Activated naive CD8-positive, alpha-beta T cell treated with anti-CD3 and anti-CD28 coated beads, Interleukin-2, amount 50 U/mL, for 24 hours (primary cell): ENCODE results near the gene ACTN1.
A peak's percentile ranks its signal among the peaks of the same experiment; 100 is the strongest.

ENCODE experiments used
- ATAC-seq: fragments of 150-1000 bp; cut with Tn5 transposase; one replicate; pipeline ENCODE4 v1.10.0; 2021
- DNase-seq: peaks from one replicate; pipeline ENCODE4 v3.0.0; 2021
- H3K27ac Mint-ChIP-seq: one replicate; pipeline ENCODE4 v1.8.0; 2021; ENCODE audit warnings: mild to moderate bottlenecking, mixed read lengths
- H3K27me3 Mint-ChIP-seq: one replicate; pipeline ENCODE4 v1.8.0; 2021; ENCODE audit warnings: mixed read lengths
- H3K36me3 Mint-ChIP-seq: one replicate; pipeline ENCODE4 v1.8.0; 2021; ENCODE audit warnings: low read depth, mixed read lengths
- H3K4me1 Mint-ChIP-seq: one replicate; pipeline ENCODE4 v1.8.0; 2021; ENCODE audit warnings: mixed read lengths
- H3K4me3 Mint-ChIP-seq: one replicate; pipeline ENCODE4 v1.8.0; 2021; ENCODE audit warnings: mild to moderate bottlenecking, moderate library complexity, mixed read lengths
- H3K9me3 Mint-ChIP-seq: one replicate; pipeline ENCODE4 v1.8.0; 2021; ENCODE audit warnings: mixed read lengths

Gene ACTN1

DNA sequence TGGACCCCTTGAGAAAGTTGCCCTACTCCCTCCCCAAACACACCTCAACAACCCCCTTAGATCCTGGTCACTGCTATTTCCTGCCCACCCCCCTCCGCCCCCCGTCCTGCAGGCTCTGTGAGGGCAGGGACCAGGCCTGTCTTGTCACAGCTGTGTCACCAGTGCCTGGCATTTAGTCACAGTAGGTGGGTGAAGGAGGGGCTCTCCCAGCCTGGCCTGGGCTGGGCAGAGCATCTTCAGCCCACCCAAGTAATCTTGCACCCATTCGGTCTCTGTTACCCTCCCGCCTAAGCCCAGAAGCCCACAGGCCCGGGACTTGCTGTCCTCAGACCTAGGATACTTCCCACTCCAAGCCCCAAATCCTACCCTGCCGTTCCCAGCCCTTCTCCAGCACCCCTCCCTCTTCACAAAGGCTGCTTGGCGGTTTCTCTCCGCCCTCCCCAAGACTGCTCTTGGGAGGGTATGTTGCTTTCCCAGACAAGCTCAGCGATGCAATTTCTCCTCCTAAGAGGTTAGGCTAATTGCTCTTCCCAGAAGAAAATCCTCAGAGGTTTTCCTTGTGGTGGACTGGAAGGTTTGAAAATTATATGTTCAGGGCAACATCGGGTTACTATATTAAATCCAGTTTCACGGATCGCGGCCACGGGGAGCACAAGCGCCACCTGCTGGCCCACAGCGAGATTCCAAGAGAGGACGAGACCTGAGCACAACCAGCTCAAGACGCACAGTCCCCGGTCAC lies 135.5 kb downstream of the ACTN1 start:
- ATAC-seq: peak; percentile 72
- Mint-ChIP-seq H3K9me3 (no peaks in the 10 kb centered on the region), H3K4me1 (peaks cover 50% of the 10 kb centered on the region), H3K4me3 (peak overlapping the region; percentile 35), H3K27me3 (peaks cover 4% of the 10 kb centered on the region), H3K27ac (no peak overlapping the region), H3K36me3 (peaks cover 4% of the 10 kb centered on the region)
- DNase-seq: peak; percentile 85

DNA sequence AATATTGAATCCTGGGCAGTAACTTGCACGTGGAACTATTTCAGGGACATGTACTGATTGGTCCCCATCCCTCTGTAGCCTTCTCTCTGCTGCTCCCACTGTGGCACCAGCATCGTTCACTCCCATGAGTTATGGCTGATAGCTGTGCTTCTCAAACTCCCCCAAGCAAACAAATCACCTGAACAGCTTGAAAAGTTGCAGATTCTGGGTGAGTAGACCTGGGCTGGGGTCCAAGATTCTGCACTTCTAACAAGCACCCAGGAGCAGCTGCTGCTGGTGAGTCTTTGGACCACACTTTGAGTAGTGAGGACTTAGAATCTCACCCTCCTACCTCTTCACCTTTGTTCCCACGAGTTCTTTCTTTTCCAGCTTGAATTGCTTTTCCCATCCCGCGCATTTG lies 136.8 kb downstream of the ACTN1 start:
- H3K27me3 Mint-ChIP-seq: peaks cover 4% of the 10 kb centered on the region
- no peak for ATAC-seq
- H3K4me1 Mint-ChIP-seq: peaks cover 50% of the 10 kb centered on the region
- DNase-seq: no peak
- peaks cover 4% of the 10 kb centered on the region for H3K36me3 Mint-ChIP-seq
- H3K9me3 Mint-ChIP-seq: peaks cover 3% of the 10 kb centered on the region
- no peak overlapping the region for H3K4me3 Mint-ChIP-seq
- peak overlapping the region; percentile 3 for H3K27ac Mint-ChIP-seq

DNA sequence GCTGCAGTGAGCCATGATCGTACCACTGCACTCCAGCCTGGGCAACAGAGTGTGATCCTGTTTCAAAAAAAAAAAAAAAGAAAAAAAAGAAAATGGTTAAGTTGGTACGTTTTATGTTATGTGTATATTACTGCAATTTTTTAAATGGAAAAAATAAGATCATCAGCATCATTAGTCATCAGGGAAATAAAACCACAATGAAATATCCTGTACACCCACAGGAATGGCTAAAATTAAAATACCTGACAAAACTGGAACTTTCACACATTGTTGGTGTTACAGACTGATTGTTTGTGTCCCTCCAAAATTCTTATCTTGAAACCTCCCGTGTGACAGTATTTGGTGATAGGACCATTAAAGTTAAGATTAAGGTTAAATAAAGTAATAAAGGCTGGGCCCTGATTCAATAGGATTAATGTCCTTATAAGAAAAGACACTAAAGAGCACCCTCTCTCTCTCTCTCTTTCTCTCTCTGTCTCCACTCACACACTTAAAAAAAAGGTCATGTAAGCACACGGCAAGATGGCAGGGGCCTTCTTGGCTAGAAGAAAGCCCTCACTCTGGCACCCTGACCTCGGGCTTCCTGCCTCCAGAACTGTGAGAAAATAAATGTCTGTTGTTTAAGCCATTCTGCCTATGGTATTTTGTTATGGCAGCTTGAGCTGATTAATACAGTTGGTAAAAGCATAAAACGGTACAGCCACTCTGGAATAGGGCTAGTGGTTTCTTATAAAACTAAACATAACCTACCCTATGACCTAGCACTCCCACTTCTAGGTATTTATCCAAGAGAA lies 137.9 kb downstream of the ACTN1 start:
- peak overlapping the region; percentile 59 for H3K4me3 Mint-ChIP-seq
- peaks cover 9% of the 10 kb centered on the region for H3K36me3 Mint-ChIP-seq
- peaks cover 12% of the 10 kb centered on the region for H3K9me3 Mint-ChIP-seq
- no peak for DNase-seq
- ATAC-seq: peak; percentile 25
- H3K27me3 Mint-ChIP-seq: peaks cover 4% of the 10 kb centered on the region
- peaks cover 48% of the 10 kb centered on the region for H3K4me1 Mint-ChIP-seq
- peak overlapping the region; percentile 94 for H3K27ac Mint-ChIP-seq

DNA sequence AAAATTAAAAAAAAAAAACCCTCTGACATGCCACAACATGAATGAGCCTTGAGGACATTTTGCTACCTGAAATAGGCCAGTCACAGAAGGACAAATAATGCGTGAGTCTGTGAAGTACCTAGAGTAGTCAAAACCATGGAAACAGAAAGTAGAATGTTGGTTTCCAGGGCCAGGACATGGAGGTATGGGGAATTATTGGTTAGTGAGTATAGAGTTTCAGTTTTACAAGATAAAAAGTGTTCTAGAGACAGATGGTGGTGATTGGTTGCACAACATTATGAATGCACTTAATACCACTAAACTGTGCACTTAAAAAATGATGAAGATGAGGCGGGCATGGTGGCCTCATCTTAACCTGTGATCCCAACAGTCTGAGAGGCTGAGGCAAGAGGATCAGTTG lies 138.6 kb downstream of the ACTN1 start:
- H3K27me3 Mint-ChIP-seq: peaks cover 4% of the 10 kb centered on the region
- H3K36me3 Mint-ChIP-seq: peaks cover 16% of the 10 kb centered on the region
- ATAC-seq (peak; percentile 79), DNase-seq (no peak)
- H3K27ac Mint-ChIP-seq: peak overlapping the region; percentile 94
- peaks cover 19% of the 10 kb centered on the region for H3K9me3 Mint-ChIP-seq
- peak overlapping the region; percentile 59 for H3K4me3 Mint-ChIP-seq
- peaks cover 49% of the 10 kb centered on the region for H3K4me1 Mint-ChIP-seq

DNA sequence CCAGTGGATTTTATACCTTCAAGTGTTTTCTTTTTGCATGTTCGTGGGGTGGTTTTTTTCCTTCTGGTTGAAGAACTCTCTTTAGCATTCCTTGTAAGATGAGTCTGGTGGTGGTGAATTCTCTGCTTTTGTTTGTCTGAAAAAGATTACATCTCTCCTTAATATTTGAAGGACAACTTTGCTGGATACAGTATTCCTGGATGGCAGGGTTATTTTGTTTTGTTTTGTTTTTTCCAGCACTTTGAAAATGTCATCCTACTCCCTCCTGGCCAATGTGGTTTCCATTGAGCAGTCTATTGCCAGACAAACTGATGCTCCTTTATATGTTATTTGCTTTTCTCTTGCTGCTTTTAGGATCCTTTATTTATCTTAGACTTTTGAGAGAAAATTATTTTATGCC lies 143.0 kb downstream of the ACTN1 start:
- H3K4me1 Mint-ChIP-seq: peaks cover 22% of the 10 kb centered on the region
- DNase-seq (no peak), ATAC-seq (no peak)
- H3K9me3 Mint-ChIP-seq: peaks cover 38% of the 10 kb centered on the region
- no peak overlapping the region for H3K4me3 Mint-ChIP-seq
- no peaks in the 10 kb centered on the region for H3K27me3 Mint-ChIP-seq
- peaks cover 23% of the 10 kb centered on the region for H3K36me3 Mint-ChIP-seq
- H3K27ac Mint-ChIP-seq: no peak overlapping the region

DNA sequence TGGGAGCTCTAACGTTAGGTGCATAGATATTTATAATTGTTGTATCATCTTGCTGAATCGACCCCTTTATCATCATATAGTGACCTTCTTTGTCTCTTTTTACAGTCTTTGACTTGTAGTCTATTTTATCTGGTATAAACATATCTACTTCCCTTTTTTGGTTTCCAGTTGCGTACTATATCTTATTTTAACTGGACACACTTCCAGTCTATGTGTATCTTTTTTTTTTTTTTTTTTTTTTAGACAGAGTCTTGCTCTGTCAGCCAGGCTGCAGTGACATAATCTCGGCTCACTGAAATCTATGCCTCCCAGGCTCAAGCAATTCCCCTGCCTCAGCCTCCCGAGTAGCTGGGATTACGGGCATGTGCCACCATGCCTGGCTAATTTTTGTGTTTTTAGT lies 144.3 kb downstream of the ACTN1 start:
- Mint-ChIP-seq H3K27ac (no peak overlapping the region), H3K27me3 (no peaks in the 10 kb centered on the region), H3K9me3 (peaks cover 39% of the 10 kb centered on the region), H3K4me1 (peaks cover 11% of the 10 kb centered on the region), H3K4me3 (no peak overlapping the region), H3K36me3 (peaks cover 23% of the 10 kb centered on the region)
- ATAC-seq: no peak
- DNase-seq: no peak

DNA sequence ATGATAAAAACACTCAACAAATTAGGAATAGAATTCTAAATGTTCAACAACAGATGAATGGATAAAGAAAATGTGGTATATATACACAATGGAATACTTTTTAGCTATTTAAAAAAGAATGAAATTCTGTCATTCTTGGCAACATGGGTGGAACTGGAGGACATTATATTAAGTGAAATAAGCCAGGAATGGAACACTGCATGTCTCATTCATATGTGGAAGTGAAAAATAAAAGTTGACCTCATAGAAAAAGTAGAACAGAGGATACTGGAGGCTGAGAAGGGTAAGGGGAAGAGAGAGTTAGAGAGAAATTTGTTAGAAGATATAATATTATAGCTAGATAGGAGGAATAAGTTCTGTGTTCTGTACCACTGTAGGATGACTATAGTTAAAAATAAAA lies 150.4 kb downstream of the ACTN1 start:
- no peak overlapping the region for H3K27ac Mint-ChIP-seq
- peaks cover 5% of the 10 kb centered on the region for H3K4me1 Mint-ChIP-seq
- H3K9me3 Mint-ChIP-seq: peaks cover 12% of the 10 kb centered on the region
- H3K27me3 Mint-ChIP-seq: no peaks in the 10 kb centered on the region
- no peak overlapping the region for H3K4me3 Mint-ChIP-seq
- DNase-seq (no peak), ATAC-seq (no peak)
- H3K36me3 Mint-ChIP-seq: no peaks in the 10 kb centered on the region

DNA sequence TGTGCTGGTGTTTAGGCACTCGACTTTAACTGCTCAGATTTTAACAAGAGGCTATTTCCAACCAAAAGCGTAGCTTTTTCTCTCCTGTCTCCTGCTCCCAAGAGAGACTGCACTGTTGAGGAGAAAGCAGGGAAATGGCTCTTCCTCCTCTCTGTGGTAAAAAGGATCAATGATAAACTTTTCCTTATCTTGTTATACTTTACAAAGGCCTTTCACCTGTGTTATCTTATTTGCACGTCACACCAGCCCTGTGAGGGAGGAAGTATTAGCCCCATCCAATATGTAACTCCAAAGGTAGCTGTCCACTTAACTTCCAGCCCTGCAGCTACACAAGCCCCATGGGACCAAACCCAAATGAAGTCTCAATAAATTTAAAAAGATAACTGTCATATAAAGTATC lies 153.4 kb downstream of the ACTN1 start:
- Mint-ChIP-seq H3K27ac (no peak overlapping the region), H3K4me3 (no peak overlapping the region), H3K4me1 (peaks cover 25% of the 10 kb centered on the region), H3K27me3 (no peaks in the 10 kb centered on the region), H3K9me3 (no peaks in the 10 kb centered on the region), H3K36me3 (no peaks in the 10 kb centered on the region)
- no peak for ATAC-seq
- DNase-seq: no peak

DNA sequence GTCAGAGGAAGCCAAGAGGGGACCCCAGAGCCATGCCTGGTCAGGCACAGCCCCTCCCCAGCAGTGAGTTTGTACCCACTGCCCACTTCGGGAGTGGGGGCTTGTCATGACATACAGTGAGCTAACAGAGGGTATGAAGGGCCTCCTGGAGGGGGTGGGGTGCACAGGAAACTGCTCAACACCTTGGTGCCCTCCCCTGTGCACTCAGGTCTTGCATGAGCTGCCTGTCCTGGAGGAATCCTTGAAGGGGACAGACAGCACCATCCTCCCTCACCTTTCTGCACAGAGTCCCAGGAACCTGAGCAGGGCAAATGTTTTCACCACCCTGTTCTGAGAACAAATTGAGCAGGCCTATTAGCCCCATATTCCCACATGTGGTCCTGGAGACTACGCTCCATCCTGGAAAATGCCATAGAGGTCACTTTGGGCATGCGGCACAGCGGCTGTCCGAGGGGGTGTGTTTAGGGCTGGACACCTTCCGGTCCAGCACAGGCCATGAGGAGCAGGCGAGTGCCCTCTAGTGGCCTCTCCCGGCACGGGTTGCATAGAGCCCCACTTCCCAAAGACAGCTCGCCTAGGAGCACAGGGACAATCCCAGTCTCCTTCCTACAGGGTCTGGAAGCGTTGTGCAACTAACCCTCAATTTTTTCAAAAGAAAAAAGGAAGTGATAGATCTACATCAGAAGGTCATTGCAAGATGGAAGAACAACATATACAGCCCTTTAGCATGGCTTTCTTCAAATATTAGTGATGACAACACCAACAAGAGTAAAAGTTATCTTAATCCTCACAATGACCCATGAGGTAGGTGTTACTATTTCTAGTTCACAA lies 154.4 kb downstream of the ACTN1 start:
- ATAC-seq: no peak
- H3K27me3 Mint-ChIP-seq: no peaks in the 10 kb centered on the region
- no peak overlapping the region for H3K27ac Mint-ChIP-seq
- H3K36me3 Mint-ChIP-seq: no peaks in the 10 kb centered on the region
- no peaks in the 10 kb centered on the region for H3K9me3 Mint-ChIP-seq
- H3K4me1 Mint-ChIP-seq: peaks cover 35% of the 10 kb centered on the region
- H3K4me3 Mint-ChIP-seq: no peak overlapping the region
- DNase-seq: peak; percentile 62

DNA sequence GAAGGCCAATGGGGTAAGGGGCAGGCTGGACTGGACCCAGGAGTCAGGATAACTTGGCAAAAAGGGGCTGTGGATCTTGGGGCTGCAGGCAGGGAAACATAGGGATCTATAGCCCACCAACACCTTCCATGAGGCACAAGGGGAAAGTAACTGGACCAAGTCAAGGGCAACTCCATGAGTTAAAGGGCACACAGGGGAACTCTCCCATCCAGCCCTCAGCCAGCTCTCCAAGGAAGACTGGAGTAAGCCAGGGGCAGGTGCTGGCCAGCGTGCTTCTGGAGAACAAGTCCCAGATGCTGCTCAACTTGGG lies 154.9 kb downstream of the ACTN1 start:
- H3K4me1 Mint-ChIP-seq: peaks cover 40% of the 10 kb centered on the region
- no peaks in the 10 kb centered on the region for H3K27me3 Mint-ChIP-seq
- no peak overlapping the region for H3K27ac Mint-ChIP-seq
- no peaks in the 10 kb centered on the region for H3K36me3 Mint-ChIP-seq
- DNase-seq: no peak
- H3K4me3 Mint-ChIP-seq: no peak overlapping the region
- no peaks in the 10 kb centered on the region for H3K9me3 Mint-ChIP-seq
- ATAC-seq: no peak
